ENCODE data around the gene RETREG3.
"Not testable (repeated sequence)": the region's sequence is repeated elsewhere in the genome, so short reads cannot be mapped to it uniquely, and the experiment has no call there.

RETREG3 gene

GRCh38 chr17:42642336-42642735, 33.2 kb upstream of the RETREG3 start:
- no peak for TF ChIP-seq CTCF (IDR thresholded peaks at IDR 0.05; ENCODE audit: control insufficient read depth, extremely low read depth, insufficient read depth)
- no peak for DNase-seq (ENCODE audit: low read depth)

GRCh38 chr17:42640121-42640520, 30.9 kb upstream of the RETREG3 start:
- no peak overlapping the region for H3K4me3 ChIP-seq (ENCODE audit: low read depth, low read length)
- DNase-seq (ENCODE audit: low read depth): no peak
- TF ChIP-seq CTCF (IDR thresholded peaks at IDR 0.05; ENCODE audit: control insufficient read depth, extremely low read depth, insufficient read depth): no peak

More at GRCh38 chr17:42642336-42642735, 33.2 kb upstream of the RETREG3 start:
- no peak overlapping the region for H3K4me3 ChIP-seq (ENCODE audit: low read depth, low read length)

DNA sequence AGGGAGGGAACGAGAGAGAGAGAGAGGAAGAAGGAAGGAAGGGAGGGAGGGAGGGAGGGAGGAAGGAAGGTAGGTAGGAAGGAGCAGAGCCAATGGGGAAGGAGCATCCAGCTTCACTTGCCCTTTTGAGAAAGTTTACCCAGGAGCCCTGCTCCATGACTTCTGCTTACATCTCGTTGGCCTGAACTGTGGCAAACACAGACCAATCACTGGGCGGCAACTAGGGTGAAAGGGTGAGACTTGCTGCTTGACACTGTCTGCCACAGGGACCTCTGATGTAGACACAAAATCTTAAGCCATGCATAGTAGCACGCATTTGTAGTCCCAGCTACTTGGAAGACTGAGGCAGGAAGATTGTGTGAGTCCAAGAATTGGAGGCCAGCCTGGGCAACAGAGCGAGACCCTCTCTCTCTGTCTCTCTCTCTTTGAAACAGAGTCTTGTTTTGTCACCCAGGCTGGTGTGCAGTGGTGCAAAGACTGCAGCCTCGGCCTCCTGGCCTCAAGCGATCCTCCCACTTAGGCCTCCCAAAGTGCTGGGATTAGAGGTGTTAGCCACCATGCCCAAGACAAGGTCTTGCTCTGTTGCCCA, 30.4 kb upstream of the RETREG3 start:
- no peak for DNase-seq (ENCODE audit: low read depth)
- no peak overlapping the region for H3K4me3 ChIP-seq (ENCODE audit: low read depth, low read length)
- TF ChIP-seq CTCF (IDR thresholded peaks at IDR 0.05; ENCODE audit: control insufficient read depth, extremely low read depth, insufficient read depth): no peak

- H3K4me3 ChIP-seq (ENCODE audit: low read depth, low read length): no peak overlapping the region
- no peak for TF ChIP-seq CTCF (IDR thresholded peaks at IDR 0.05; ENCODE audit: control insufficient read depth, extremely low read depth, insufficient read depth)
- no peak for DNase-seq (ENCODE audit: low read depth)
Measured at GRCh38 chr17:42632949-42633444, 23.8 kb upstream of the RETREG3 start.

GRCh38 chr17:42629411-42630009, 20.3 kb upstream of the RETREG3 start:
- no peak overlapping the region for H3K4me3 ChIP-seq (ENCODE audit: low read depth, low read length)
- DNase-seq (ENCODE audit: low read depth): no peak
- TF ChIP-seq CTCF (IDR thresholded peaks at IDR 0.05; ENCODE audit: control insufficient read depth, extremely low read depth, insufficient read depth): no peak

DNA sequence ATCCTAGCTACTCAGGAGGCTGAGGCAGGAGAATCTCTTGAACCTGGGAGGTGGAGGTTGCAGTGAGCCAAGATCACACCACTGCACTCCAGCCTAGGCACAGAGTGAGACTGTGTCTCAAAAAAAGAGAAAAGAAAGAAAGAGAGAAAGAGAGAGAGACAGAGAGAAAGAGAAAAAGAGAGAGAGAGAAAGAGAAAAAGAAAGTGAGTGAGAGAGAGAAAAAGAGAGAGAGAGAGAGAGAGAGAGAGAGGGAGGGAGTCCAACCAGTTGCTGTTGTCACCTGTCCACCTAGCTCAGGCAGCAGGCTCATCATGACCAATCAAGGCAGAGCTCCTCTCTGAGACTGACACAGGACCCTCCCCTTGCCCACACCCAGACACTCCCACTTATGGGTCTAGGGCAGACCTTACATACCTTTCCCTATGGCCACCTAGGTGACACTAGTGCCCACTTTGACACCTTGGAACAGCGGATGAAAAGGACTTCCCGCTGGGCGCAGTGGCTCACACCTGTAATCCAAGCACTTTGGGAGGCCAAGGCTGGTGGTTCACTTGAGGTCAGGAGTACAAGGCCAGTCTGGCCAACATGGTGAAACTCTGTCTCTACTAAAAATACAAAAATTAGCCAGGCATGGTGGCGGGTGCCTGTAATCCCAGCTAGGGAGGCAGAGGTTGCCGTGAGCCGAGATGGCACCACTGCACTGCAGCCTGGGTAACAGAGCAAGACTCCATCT, 18.0 kb upstream of the RETREG3 start:
- not testable (repeated sequence) for DNase-seq (ENCODE audit: low read depth); H3K4me3 ChIP-seq (ENCODE audit: low read depth, low read length)

Data from LNCaP clone FGC (cell line).